GM19455 (cell line): ENCODE data around the gene ZNF490.

Source experiments
- ATAC-seq: cut with Tn5 transposase; IDR thresholded peaks from one replicate; pipeline ENCODE4 v1.9.1; 2021; ENCODE audit not compliant: unreplicated experiment

Gene ZNF490

GRCh38 chr19:12546068-12546467 is 64.5 kb downstream of the ZNF490 start:
- ATAC-seq = no peak

- ATAC-seq = no peak
These were observed 65.3 kb downstream of the ZNF490 start for GRCh38 chr19:12545267-12545666.

- ATAC-seq = no peak
These were observed 66.2 kb downstream of the ZNF490 start for GRCh38 chr19:12544401-12544876.

- no peak for ATAC-seq
These were observed 66.8 kb downstream of the ZNF490 start for GRCh38 chr19:12543855-12544254.
